GM23248 (cell line): Measurements from ENCODE around the gene NOS1. TPM values are rescaled to one million over a fixed set of nuclear protein-coding genes. Genes with fewer than 3 reads are reported as not detected.
A peak's percentile ranks its signal among the peaks of the same experiment; 100 is the strongest.

Experiments
- DNase-seq: peaks from one replicate; pipeline ENCODE4 v3.0.0-alpha.2; 2015
- H2AFZ ChIP-seq: fragments of 200-600 bp; sonication (generic); 2 replicates; pipeline ENCODE4 v1.6.1; 2016; ENCODE audit warnings: antibody characterized with exemption
- H3F3A ChIP-seq: fragments of 200-600 bp; sonication (generic); 2 replicates; pipeline ENCODE4 v1.6.1; 2016; ENCODE audit warnings: mild to moderate bottlenecking, antibody characterized with exemption, mixed run types; ENCODE audit not compliant: insufficient read depth
- H3K27ac ChIP-seq: fragments of 200-600 bp; sonication (generic); 2 replicates; pipeline ENCODE4 v1.5.1; 2016; ENCODE audit warnings: mild to moderate bottlenecking
- H3K27me3 ChIP-seq: fragments of 200-600 bp; sonication (generic); replicated peaks from 2 replicates; pipeline ENCODE4 v1.6.1; 2016; ENCODE audit warnings: mild to moderate bottlenecking; ENCODE audit not compliant: insufficient read depth
- H3K36me3 ChIP-seq: fragments of 200-600 bp; sonication (generic); 2 replicates; pipeline ENCODE4 v1.6.1; 2016; ENCODE audit warnings: low read depth, mild to moderate bottlenecking
- H3K4me1 ChIP-seq: fragments of 200-600 bp; sonication (generic); 2 replicates; pipeline ENCODE4 v1.6.1; 2016; ENCODE audit warnings: mild to moderate bottlenecking; ENCODE audit not compliant: insufficient read depth
- H3K4me2 ChIP-seq: fragments of 200-600 bp; sonication (generic); one replicate; pipeline ENCODE4 v1.6.1; 2016; ENCODE audit warnings: mild to moderate bottlenecking; ENCODE audit not compliant: unreplicated experiment
- H3K4me3 ChIP-seq: fragments of 200-600 bp; sonication (generic); 2 replicates; pipeline ENCODE4 v1.5.1; 2016; ENCODE audit warnings: mild to moderate bottlenecking
- H3K79me2 ChIP-seq: fragments of 200-600 bp; sonication (generic); 2 replicates; pipeline ENCODE4 v1.6.1; 2016; ENCODE audit warnings: mild to moderate bottlenecking; ENCODE audit not compliant: insufficient read depth
- H3K9ac ChIP-seq: fragments of 200-600 bp; sonication (generic); 2 replicates; pipeline ENCODE4 v1.6.1; 2016; ENCODE audit warnings: mild to moderate bottlenecking
- H3K9me2 ChIP-seq: fragments of 200-600 bp; sonication (generic); 2 replicates; pipeline ENCODE4 v1.6.1; 2016; ENCODE audit warnings: mixed run types, mild to moderate bottlenecking, moderate library complexity; ENCODE audit not compliant: insufficient read depth
- H3K9me3 ChIP-seq: fragments of 200-600 bp; sonication (generic); one replicate; pipeline ENCODE4 v1.6.1; 2017; ENCODE audit warnings: low read depth
- H4K20me1 ChIP-seq: fragments of 200-600 bp; sonication (generic); 2 replicates; pipeline ENCODE4 v1.6.0; 2016; ENCODE audit not compliant: insufficient read depth
- EZH2 ChIP-seq: fragments of 200-600 bp; sonication (generic); IDR thresholded peaks from 2 replicates; pipeline ENCODE4 v1.6.1; 2018; ENCODE audit warnings: antibody characterized with exemption, mild to moderate bottlenecking; ENCODE audit not compliant: insufficient read depth, poor library complexity, severe bottlenecking
- EZH2phosphoT487 ChIP-seq: fragments of 200-600 bp; sonication (generic); IDR thresholded peaks from 2 replicates; pipeline ENCODE4 v1.6.1; 2018; ENCODE audit warnings: antibody characterized with exemption, moderate library complexity, mild to moderate bottlenecking, low read depth; ENCODE audit not compliant: insufficient read depth
- WGBS, 2 experiments: methylation state at CpG; one replicate each; pipeline ENCODE4 v1.1.6; 2015 to 2017; ENCODE audit warnings: low lambda C conversion rate in 2 of 2, low coverage in 1 of 2; ENCODE audit errors: missing lambda C conversion rate in 2 of 2; 5-methylcytosine and 5-hydroxymethylcytosine counted together
- in situ Hi-C: fragments of 300-500 bp; cut with MboI; formaldehyde crosslinking; loops from 2 replicates; pipeline ENCODE4 v1.15.0; 2020
- polyA plus RNA-seq: library from polyadenylated mRNA; unstranded; fragments of >200 nt; fragmentation: Nextera tagmentation; extraction: Ambion mirVana; gene quantifications from 2 replicates; pipeline ENCODE4 v1.2.1, GENCODE V29; 2016
- total RNA-seq: library from RNA; depleted of rRNA; stranded (reverse); fragments of >200 nt; shearing (Covaris generic); gene quantifications from 2 replicates; pipeline ENCODE4 v1.2.3, GENCODE V29; 2014

The NOS1 gene
- total and polyA plus RNA-seq, 2 experiments from 2014 or later, result not detected

GRCh38 chr12:117235261-117235660 is 126.2 kb downstream of the NOS1 start:
- Histone ChIP-seq H3K36me3 (no peaks in the 10 kb centered on the region), H3K27ac (no peak overlapping the region), H3K9me3 (no peaks in the 10 kb centered on the region), H3K9me2 (no peaks in the 10 kb centered on the region), H3K4me3 (no peak overlapping the region), H3K9ac (no peak overlapping the region), H3K79me2 (no peaks in the 10 kb centered on the region), H3K27me3 (peaks cover 10% of the 10 kb centered on the region), H3K4me1 (no peaks in the 10 kb centered on the region), H3F3A (no peaks in the 10 kb centered on the region), H2AFZ (no peak overlapping the region), H4K20me1 (no peaks in the 10 kb centered on the region), H3K4me2 (no peak overlapping the region)
- in situ Hi-C loops, result no loop called here
- TF ChIP-seq EZH2, result no peak
- no peak for TF ChIP-seq EZH2phosphoT487
- no peak for DNase-seq
- WGBS, 2 experiments, result 44% methylated on average over 2 of the region's 2 CpGs

DNA sequence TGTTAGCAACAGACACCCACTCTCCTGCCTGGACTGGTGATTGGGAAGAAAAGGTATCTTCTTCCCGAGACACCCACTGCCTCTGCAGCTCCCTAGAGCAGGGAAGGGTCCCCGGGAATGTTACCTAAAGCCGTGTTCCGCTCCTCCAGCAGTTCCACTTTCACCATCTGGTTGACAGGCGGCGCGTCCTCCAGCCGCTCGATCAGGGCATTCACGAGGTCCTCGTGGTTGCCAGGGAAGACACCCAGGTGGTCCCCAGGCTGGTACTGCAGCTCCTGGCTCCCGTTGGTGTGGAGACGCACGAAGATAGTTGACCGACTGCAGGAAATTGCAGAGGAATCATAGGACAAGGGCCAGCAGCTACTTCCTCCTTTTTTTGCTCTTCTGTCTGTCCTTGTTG is 127.0 kb downstream of the NOS1 start:
- H3F3A ChIP-seq, result no peaks in the 10 kb centered on the region
- no peaks in the 10 kb centered on the region for H3K4me1 ChIP-seq
- DNase-seq, result no peak
- no peak overlapping the region for H2AFZ ChIP-seq
- no peaks in the 10 kb centered on the region for H4K20me1 ChIP-seq
- peaks cover 6% of the 10 kb centered on the region for H3K27me3 ChIP-seq
- H3K9me2 ChIP-seq, result no peaks in the 10 kb centered on the region
- H3K9me3 ChIP-seq, result no peaks in the 10 kb centered on the region
- no peak overlapping the region for H3K27ac ChIP-seq
- no peak overlapping the region for H3K9ac ChIP-seq
- no peaks in the 10 kb centered on the region for H3K79me2 ChIP-seq
- in situ Hi-C loops, result no loop called here
- H3K36me3 ChIP-seq, result no peaks in the 10 kb centered on the region
- WGBS, 2 experiments, result 46 to 69% methylated on average over 15 of the region's 15 CpGs
- H3K4me2 ChIP-seq, result no peak overlapping the region
- no peak for TF ChIP-seq EZH2
- no peak for TF ChIP-seq EZH2phosphoT487
- no peak overlapping the region for H3K4me3 ChIP-seq

- H3K4me3 ChIP-seq, result no peak overlapping the region
- WGBS, 2 experiments, result 63 to 66% methylated on average over 10 to 11 of the region's 11 CpGs
- in situ Hi-C loops, result no loop called here
- H3K9me2 ChIP-seq, result no peaks in the 10 kb centered on the region
- H3K27me3 ChIP-seq, result 0 out of 2 replicates have a peak, but pooled peaks cover 4% of the 10 kb centered on the region
- no peak for DNase-seq
- no peaks in the 10 kb centered on the region for H3F3A ChIP-seq
- H3K9ac ChIP-seq, result no peak overlapping the region
- H3K4me1 ChIP-seq, result no peaks in the 10 kb centered on the region
- H3K36me3 ChIP-seq, result no peaks in the 10 kb centered on the region
- no peak overlapping the region for H2AFZ ChIP-seq
- no peak overlapping the region for H3K27ac ChIP-seq
- H3K4me2 ChIP-seq, result no peak overlapping the region
- H3K79me2 ChIP-seq, result no peaks in the 10 kb centered on the region
- TF ChIP-seq EZH2phosphoT487 (no peak), EZH2 (no peak)
- H3K9me3 ChIP-seq, result no peaks in the 10 kb centered on the region
- no peaks in the 10 kb centered on the region for H4K20me1 ChIP-seq
Measured at GRCh38 chr12:117231750-117232149, 129.7 kb downstream of the NOS1 start.

GRCh38 chr12:117228239-117228638 is 133.2 kb downstream of the NOS1 start:
- Histone ChIP-seq H4K20me1 (no peaks in the 10 kb centered on the region), H3K9ac (no peak overlapping the region), H3F3A (no peaks in the 10 kb centered on the region), H3K27me3 (0 out of 2 replicates have a peak, but pooled peaks cover 4% of the 10 kb centered on the region), H2AFZ (no peak overlapping the region), H3K4me2 (no peak overlapping the region), H3K9me2 (no peaks in the 10 kb centered on the region), H3K9me3 (no peaks in the 10 kb centered on the region), H3K36me3 (no peaks in the 10 kb centered on the region), H3K79me2 (no peaks in the 10 kb centered on the region), H3K4me1 (no peaks in the 10 kb centered on the region), H3K4me3 (no peak overlapping the region), H3K27ac (no peak overlapping the region)
- 5 to 10% methylated on average over 2 of the region's 2 CpGs for WGBS, 2 experiments
- in situ Hi-C loops, result no loop called here
- peak; percentile 37 for DNase-seq
- TF ChIP-seq EZH2phosphoT487 (no peak), EZH2 (no peak)

GRCh38 chr12:117227000-117227653 is 134.3 kb downstream of the NOS1 start:
- TF ChIP-seq EZH2phosphoT487, result no peak
- no peak for TF ChIP-seq EZH2
- Histone ChIP-seq H3K27ac (no peak overlapping the region), H3K79me2 (no peaks in the 10 kb centered on the region), H4K20me1 (no peaks in the 10 kb centered on the region), H3K4me2 (no peak overlapping the region), H3F3A (no peaks in the 10 kb centered on the region), H2AFZ (no peak overlapping the region), H3K4me3 (no peak overlapping the region), H3K36me3 (no peaks in the 10 kb centered on the region), H3K9me2 (no peaks in the 10 kb centered on the region), H3K9ac (no peak overlapping the region), H3K9me3 (no peaks in the 10 kb centered on the region), H3K4me1 (no peaks in the 10 kb centered on the region), H3K27me3 (0 out of 2 replicates have a peak, but pooled peaks cover 4% of the 10 kb centered on the region)
- no peak for DNase-seq
- in situ Hi-C loops, result no loop called here
- 16 to 18% methylated on average over 11 to 12 of the region's 12 CpGs for WGBS, 2 experiments
